Stimulated activated CD4-positive, alpha-beta T cell treated with anti-CD3 and anti-CD28 coated beads, Interleukin-12 subunit alpha, Interleukin-12 subunit beta, amount 100 ng/mL, for 24 hours (primary cell): ENCODE data around the gene MXD4.

Source experiments
- DNase-seq, 2 experiments: peaks; one replicate each; pipeline ENCODE4 v3.0.0-alpha.2; 2020; ENCODE audit warnings: low read depth in 2 of 2

The MXD4 gene

DNA sequence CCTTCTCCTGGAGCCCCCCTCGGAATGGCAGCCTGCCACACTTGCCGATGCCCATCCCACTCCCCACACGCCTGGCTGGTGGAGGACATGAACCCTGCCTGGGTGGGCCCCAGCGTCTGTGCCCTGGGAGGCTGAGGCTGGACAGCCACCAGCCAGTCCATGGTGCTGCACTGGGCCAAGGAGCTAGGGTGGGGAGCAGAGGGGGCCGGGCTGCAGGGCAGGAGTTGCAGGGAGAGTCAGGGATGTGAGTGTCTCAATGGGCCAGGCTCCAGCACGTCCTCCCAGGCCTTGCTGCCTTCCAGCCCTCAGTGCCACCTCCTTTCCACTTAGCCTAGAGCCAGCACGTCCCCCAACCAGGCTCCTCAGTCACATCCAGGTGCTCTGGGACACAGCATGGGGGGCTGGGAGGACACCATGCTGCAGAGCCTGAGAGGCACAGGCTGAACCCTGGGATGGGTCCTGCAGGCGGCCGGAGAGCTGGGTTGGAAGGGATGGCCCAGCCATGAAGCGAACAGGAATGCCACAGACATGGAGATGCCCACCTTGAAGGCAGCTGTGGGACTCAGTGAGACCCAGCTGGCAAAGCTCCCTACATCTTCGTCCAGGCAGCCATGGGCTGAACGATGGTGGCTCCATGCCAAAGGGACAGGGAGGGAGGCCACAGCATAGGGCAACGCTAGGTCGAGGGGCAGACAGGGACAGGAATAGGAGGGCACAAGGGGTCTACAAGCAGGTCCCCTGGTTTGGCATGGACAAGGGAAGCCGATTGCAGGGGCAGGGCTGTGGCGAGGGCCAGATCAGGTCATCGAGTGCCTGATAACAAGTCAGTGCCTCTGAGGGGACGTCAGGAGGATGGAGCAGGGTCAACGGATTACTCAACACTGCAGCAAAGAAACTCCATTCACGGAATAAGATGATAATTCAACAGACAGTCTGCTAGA lies 30.1 kb upstream of the MXD4 start:
- DNase-seq: no peak

DNA sequence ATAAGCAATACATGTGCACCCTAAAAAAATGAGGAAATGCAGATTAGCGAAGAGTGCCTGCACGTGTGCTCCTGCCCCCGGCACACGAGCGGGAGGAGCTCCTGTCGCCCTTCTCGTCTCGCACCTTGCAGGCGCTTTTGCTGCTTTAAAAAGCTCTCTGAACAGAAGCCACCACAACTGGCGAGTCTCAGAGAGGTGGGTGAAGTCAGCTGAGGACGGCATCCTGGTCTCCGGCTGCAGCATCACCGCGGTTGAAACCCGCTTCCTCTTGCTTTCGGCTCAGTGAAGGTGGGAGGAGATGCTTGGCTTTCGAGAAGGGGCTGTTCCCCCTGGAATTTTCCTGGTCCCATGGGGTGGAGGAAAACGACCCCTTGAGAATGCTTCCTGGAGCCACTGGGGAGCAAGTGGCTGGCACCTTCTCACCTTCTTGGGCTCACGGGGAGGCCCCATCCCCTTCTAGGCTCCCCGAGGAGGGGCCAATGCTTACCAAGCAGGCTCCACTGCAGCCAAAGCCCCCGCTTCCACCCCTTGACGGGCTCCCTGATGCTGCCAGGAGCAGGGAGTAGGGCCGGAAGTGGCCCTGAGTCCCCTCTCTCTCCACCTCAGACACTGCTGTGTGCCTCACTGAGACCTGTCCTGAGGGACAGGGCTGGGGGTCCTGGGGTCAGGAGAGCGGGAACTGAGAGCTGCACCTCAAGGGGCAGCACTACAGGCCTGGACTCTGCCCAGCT lies 29.2 kb upstream of the MXD4 start:
- DNase-seq: peak in 1 of 2 experiments; percentile 21

DNA sequence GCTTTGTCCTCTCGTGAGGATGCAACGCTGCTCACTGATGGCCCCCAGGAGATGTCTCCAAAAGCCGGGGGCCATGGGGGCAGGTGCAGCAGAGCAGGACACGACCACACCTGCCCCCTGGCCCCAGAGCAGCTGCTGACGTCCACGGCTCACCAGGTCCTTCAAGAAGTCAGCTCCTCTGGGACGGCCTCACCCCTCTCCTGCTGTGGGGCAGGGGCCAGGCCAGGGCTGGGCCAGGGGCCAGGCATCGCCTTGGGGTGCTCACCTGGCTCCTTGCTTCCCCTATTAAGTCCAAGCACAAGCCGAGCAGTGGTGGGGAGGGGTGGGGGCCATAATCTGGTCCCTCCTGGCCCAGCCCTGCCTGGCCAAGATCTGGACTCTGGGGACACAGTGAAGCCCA lies 28.6 kb upstream of the MXD4 start:
- no peak for DNase-seq

GRCh38 chr4:2289955-2290333 lies 28.0 kb upstream of the MXD4 start:
- DNase-seq: no peak

- no peak for DNase-seq
Observed at GRCh38 chr4:2289311-2289954, 27.5 kb upstream of the MXD4 start.

DNA sequence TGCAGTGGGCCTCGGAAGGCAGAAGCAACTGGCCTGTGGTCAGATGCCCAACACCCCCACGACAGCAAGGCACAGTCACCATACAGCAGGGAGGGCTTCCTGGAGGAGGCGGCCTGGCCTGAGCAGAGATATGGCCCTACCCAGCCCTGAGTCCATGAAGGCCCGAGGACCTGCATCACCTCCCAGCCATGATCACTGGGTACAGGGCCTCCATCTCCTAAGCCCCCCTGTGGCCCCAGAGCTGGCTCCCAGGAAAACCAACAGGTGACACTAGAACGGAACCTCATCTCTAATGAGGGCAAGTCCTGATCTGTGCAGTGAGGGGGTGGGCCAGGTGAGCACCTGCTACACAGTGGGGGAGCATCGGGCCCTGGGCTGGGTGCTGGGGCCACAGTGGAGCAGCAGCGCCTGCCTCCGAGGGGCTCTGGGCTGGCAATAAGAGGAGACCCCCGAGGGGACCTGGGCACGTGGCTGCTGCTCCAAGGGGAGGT lies 26.2 kb upstream of the MXD4 start:
- DNase-seq: no peak

DNA sequence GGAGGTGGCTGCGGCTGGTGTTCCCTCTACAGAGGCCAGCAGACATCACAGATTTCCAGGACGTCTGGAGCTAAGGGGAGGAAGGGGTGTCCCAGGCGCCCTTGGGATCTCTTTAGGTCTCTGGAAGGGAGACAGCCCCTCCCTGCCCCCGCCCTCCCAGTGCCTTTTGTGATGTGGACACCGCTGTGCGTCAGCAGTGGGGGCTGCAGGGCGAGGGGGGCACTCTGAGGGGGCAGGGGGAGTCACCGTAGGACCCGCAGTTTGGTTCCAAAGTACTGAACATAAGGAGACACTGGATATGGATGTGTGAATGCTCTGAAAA lies 25.6 kb upstream of the MXD4 start:
- no peak for DNase-seq

DNA sequence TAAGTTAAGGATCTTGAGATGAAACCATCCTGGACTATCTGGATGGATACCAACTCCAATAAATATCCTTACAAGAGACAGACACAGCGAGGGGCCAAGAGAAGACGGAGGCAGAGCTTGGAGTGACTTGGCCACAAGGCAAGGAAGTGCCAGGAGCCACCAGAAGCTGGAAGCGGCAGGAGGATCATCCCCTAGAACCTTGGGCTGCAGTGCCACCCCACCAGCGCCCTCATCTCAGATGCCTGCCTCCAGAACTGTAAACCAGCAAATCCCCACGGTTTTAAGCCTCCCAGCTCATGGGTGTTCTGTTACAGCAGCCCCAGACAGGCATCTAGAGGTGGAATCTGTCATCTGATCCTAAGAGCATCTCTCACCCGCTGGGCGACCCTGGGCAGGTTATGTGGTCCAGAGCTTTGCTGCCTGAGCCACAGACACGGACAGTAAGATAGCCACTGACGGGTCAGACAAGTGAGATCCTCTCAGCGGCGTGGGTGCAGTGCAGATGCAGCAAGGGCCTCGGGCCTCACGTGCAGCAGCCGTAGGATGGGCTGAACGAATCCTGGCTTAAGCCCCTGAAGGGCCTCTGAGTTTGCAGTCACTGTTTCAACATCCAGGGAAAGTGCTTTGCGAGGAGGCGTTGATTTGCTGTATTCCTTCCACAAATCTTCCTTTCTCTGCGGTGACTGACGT lies 25.1 kb upstream of the MXD4 start:
- DNase-seq: no peak

DNA sequence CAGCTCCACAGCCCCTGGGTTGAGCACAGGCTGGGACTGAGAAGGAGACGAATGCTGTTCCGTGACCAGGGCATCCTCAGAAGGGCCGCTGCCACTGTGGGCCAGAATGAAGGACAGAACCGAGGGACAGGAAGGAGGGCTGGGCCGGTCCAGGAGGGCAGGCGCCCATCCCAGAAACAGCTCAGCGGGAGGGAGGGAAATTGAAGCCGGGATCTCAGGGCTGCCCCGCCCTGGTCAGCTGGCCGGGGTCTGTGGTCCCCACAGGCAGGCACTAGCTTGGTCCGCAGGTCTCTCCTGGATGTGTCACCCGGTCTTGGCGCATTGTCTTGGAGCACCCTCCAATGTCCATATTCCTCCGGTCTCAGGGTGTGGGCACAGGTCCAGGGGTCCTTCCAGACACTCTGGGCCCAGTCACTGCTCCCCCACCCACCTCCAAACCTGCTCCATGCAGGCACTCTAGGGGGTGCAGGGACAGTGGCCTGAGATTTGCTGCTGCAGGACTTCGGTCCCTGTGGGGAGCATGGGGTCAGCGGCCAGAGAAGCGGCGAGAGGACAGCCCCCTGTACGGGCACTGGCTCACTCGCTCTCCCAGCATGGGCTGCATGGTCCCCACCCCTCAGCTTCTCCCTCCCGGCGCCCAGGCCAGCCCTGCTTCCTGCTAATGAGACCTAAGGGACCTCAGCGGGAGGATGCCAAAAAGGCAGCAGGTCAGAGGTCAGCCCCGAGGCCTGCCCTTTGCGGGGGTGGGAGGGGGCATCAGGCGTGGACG lies 23.9 kb upstream of the MXD4 start:
- DNase-seq: no peak

DNA sequence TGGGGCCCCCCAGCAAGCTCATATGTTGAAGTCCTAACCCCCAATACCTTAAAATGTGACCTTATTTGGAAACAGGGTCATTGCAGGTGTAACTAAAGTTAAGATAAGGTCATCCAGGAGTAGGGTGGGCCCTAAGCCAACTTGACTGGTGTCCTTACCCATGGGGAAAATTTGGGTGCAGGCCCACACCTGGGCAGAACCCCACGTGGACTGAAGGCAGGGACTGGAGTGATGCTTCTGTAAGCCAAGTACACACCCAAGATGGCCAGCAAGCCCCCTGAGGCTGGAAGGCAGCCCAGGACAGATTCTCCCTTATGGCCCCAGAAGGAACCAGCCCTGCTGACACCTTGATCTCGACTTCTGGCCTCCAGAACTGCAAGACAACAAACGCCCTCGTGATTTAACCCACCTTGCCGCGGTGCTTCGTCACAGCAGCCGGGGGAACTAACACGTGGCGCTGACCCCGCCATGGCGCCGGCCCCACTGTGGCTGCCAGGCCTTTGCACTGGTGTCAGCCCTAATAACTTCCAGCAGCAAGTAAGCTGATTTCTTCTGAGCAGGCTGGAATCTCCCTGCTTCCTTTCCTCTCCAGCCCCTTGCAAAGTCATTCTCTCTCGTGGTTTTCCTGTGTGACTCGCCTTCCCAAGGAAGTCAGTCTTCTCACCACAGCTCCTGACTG lies 23.2 kb upstream of the MXD4 start:
- DNase-seq: no peak

DNA sequence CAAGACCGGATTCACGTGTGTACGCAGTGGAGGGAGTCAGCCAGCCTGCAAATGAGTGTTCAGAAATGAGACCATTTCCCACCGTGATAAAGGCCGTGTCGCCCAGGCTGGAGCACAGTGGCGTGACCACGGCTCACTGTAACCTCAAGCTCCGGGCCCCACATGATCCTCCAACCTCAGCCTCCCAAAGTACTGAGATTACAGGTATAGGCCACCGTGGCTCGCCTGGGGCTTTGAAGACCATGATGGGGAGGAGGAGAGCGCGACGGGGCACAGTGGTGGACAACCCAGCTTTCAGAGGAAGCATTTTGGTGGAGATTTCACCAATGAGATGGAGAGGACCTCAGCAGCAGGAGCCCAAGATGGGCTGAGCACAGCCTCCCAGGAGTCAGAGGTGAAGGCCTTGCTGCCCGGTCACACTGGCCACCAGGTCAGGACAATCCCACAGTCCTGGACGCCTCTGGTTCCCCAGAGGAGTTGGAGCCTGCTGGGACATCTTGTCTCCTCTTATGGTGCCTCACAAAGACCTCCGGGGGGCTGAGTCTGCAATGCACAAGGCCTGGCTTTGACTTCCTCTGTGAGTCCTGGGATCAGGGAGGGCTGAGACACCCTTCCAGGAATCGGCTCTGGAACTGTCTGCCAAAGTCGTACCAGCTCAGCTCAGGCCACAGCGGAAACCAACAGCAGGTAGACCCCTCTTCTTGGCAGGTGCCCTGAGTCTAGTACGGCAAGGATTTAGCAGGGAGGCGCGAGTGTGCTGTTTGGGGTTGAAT lies 22.4 kb upstream of the MXD4 start:
- no peak for DNase-seq

DNA sequence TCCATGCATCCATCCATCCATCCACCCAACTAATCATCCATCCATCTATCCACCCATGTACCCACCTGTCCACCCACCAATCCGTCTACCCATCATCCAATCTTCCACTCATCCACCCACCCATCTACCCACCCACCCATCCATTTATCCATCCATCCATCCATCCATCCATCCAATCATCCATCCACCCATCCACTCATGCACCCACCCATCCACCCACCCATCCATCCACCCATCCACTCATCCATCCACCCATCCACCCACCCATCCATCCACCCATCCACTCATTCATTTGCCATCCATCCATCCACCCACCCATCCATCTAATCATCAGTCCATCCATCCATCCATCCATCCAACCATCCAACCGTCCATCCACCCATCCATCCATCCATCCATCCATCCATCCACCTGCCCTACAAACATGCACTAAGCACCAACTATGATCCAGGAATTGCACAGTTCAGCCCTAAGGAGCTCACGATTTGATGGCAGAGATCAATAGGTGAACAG lies 21.3 kb upstream of the MXD4 start:
- no peak for DNase-seq

- DNase-seq: peak in 1 of 2 experiments; percentile 21
Observed at GRCh38 chr4:2281575-2282343, 19.9 kb upstream of the MXD4 start.

GRCh38 chr4:2280531-2281300 lies 18.8 kb upstream of the MXD4 start:
- no peak for DNase-seq

DNA sequence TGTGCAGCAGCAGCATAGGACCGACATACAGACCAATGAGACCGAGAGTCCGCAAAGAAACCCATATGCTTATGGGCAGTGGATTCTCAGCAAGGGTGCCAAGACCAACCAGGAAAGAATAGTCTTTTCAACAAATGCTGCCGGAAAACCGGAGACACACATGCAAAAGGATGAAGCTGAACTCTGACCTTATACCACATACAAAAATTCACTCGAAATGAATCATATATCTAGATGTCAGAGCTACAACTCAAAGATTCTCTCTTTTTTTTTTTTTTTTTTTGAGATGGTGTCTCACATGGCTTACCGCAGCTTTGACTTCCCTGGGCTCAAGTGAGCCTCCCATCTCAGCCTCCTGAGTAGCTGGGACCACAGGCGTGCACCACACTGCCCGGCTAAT lies 16.0 kb upstream of the MXD4 start:
- DNase-seq: no peak

GRCh38 chr4:2276581-2277325 lies 14.8 kb upstream of the MXD4 start:
- no peak for DNase-seq

DNA sequence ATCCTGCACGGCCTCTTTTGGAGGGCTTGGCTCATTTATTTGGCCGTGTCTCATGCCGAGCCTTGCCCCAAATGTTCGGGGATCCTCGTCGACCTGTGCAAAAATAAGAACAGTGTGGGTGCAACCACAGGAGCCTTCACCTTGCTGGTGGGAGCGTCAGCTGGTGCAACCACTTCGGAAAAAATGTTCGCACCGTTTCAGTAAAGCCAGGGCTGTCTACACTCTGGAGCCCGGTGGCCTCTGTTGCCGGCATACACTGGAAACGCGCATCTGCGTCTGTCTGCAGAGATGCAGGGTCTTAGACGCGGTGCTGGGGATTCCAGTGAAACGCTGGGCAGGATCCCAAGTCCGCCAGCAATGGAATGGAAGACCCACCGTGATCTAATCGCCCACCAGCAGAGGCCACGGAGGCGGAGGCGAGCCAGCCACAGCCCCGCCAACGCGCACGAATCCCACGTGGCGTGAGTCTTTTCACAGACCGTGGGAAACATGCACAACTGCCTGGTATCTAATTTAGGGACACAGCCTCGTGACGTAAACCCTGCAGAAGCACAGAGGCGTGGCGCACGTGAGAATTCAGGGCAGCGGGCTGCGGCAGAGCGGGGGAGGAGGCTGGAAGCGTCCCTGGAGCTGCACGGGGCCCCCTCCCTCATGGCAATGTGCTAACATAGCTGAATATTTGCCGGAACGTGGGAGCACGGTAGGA lies 13.8 kb upstream of the MXD4 start:
- no peak for DNase-seq
